ENCODE data around the gene LATS1. TPM values are rescaled to one million over a fixed set of nuclear protein-coding genes. Genes with fewer than 3 reads are reported as not detected.

The LATS1 gene
- total RNA-seq, 1 donor from 2014 or later, result 11.4 TPM

- no peak for DNase-seq (ENCODE audit: low read depth)
- no peak overlapping the region for H3K4me3 ChIP-seq (ENCODE audit: low read depth, low read length)
- TF ChIP-seq CTCF (conservative IDR thresholded peaks at IDR 0.05; ENCODE audit: low read depth, low read length), result no peak
These were observed 57.9 kb downstream of the LATS1 start for GRCh38 chr6:149660028-149660427.

GRCh38 chr6:149657441-149657840 lies 60.5 kb downstream of the LATS1 start:
- no peak overlapping the region for H3K4me3 ChIP-seq (ENCODE audit: low read depth, low read length)
- no peak for DNase-seq (ENCODE audit: low read depth)
- no peak for TF ChIP-seq CTCF (conservative IDR thresholded peaks at IDR 0.05; ENCODE audit: low read depth, low read length)

- H3K4me3 ChIP-seq (ENCODE audit: low read depth, low read length), result no peak overlapping the region
- no peak for TF ChIP-seq CTCF (conservative IDR thresholded peaks at IDR 0.05; ENCODE audit: low read depth, low read length)
- DNase-seq (ENCODE audit: low read depth), result no peak
These were observed 66.8 kb downstream of the LATS1 start for GRCh38 chr6:149651056-149651455.

- DNase-seq (ENCODE audit: low read depth), result peak; percentile 27
- no peak for TF ChIP-seq CTCF (conservative IDR thresholded peaks at IDR 0.05; ENCODE audit: low read depth, low read length)
- H3K4me3 ChIP-seq (ENCODE audit: low read depth, low read length), result peak within 1 kb of the TSS; percentile 90
These were observed 69.5 kb downstream of the LATS1 start, which contains the start of gene KATNA1 for GRCh38 chr6:149648148-149649145. Gene KATNA1, minus strand, starts transcription at chr6:149648714. Its CDS starts 10,167 bp downstream, at chr6:149638547.

- H3K4me3 ChIP-seq (ENCODE audit: low read depth, low read length), result peak overlapping the region; percentile 90
- DNase-seq (ENCODE audit: low read depth), result no peak
- no peak for TF ChIP-seq CTCF (conservative IDR thresholded peaks at IDR 0.05; ENCODE audit: low read depth, low read length)
These were observed 71.3 kb downstream of the LATS1 start for GRCh38 chr6:149646599-149646998.

GRCh38 chr6:149642829-149643580 lies 74.9 kb downstream of the LATS1 start:
- no peak overlapping the region for H3K4me3 ChIP-seq (ENCODE audit: low read depth, low read length)
- DNase-seq (ENCODE audit: low read depth), result no peak

More at GRCh38 chr6:149642829-149643580, 74.9 kb downstream of the LATS1 start:
- no peak for TF ChIP-seq CTCF (conservative IDR thresholded peaks at IDR 0.05; ENCODE audit: low read depth, low read length)

Data from epithelial cell of proximal tubule (primary cell).